ENCODE data around the gene PFKFB3. TPM values are rescaled to one million over a fixed set of nuclear protein-coding genes. Genes with fewer than 3 reads are reported as not detected.

PFKFB3 gene
- polyA plus RNA-seq, 3 donors: 12.2 to 101 (median 15.8) TPM

- intact Hi-C loops (cut with micrococcal nuclease): no loop called here
- H3K36me3 Mint-ChIP-seq: peaks cover 69 to 78% of the 10 kb centered on the region in 2 donors
- no peak for DNase-seq
- peak overlapping the region in 2 of 7 donors; percentile 69 to 75 for H3K27ac Mint-ChIP-seq
- Histone ChIP-seq H4K20me1 (ENCODE audit: insufficient read depth, low read length) (peaks cover 92% of the 10 kb centered on the region), H3K36me3 (replicated peaks in 1 of 2; ENCODE audit: control insufficient read depth in 1 of 2, insufficient read depth in 2 of 2, low read length in 2 of 2) (peaks cover 52 to 70% of the 10 kb centered on the region in 2 donors), H3K4me1 (ENCODE audit: control insufficient read depth in 1 of 2, insufficient read depth in 2 of 2, low read length in 2 of 2) (no peaks in the 10 kb centered on the region), H3K9ac (ENCODE audit: insufficient read depth, low read length, poor library complexity, severe bottlenecking) (no peak overlapping the region), H3K4me2 (replicated peaks; ENCODE audit: extremely low read depth, low read length, poor library complexity, severe bottlenecking) (no peak overlapping the region), H2AFZ (ENCODE audit: insufficient read depth, low read depth, low read length, poor library complexity, severe bottlenecking) (no peak overlapping the region), H3K27me3 (ENCODE audit: control insufficient read depth in 2 of 2, insufficient read depth in 2 of 2, low read length in 2 of 2) (no peaks in the 10 kb centered on the region), H3K27ac (ENCODE audit: low read depth in 1 of 2, low read length in 2 of 2) (no peak overlapping the region), H3K79me2 (ENCODE audit: insufficient read depth, low read length) (peaks cover 29% of the 10 kb centered on the region), H3K9me3 (replicated peaks in 1 of 2; ENCODE audit: control insufficient read depth in 1 of 2, insufficient read depth in 1 of 2, low read length in 2 of 2) (no peaks in the 10 kb centered on the region), H3K4me3 (replicated peaks in 1 of 3; ENCODE audit: low read depth in 2 of 3, low read length in 3 of 3) (no peak overlapping the region)
- TF ChIP-seq CTCF (IDR thresholded peaks at IDR 0.05): no peak
- H3K4me1 Mint-ChIP-seq: peaks cover 4% of the 10 kb centered on the region
- no peak overlapping the region for H3K4me3 Mint-ChIP-seq
- H3K27me3 Mint-ChIP-seq (ENCODE audit: low read depth in 3 of 3): peaks cover 0 to 2% (median 0%) of the 10 kb centered on the region in 3 donors
- 93% methylated on average over 3 of the region's 5 CpGs for WGBS (ENCODE audit: insufficient coverage)
- H3K9me3 Mint-ChIP-seq: no peaks in the 10 kb centered on the region
Observed at GRCh38 chr10:6213908-6214307, 11.2 kb downstream of the PFKFB3 start.

GRCh38 chr10:6214612-6215011, 11.9 kb downstream of the PFKFB3 start:
- Mint-ChIP-seq H3K27ac (no peak overlapping the region), H3K4me3 (no peak overlapping the region), H3K27me3 (ENCODE audit: low read depth in 3 of 3) (peaks cover 0 to 2% (median 0%) of the 10 kb centered on the region in 3 donors), H3K4me1 (peaks cover 3% of the 10 kb centered on the region), H3K36me3 (peaks cover 72 to 80% of the 10 kb centered on the region in 2 donors), H3K9me3 (no peaks in the 10 kb centered on the region)
- H3K9ac ChIP-seq (ENCODE audit: insufficient read depth, low read length, poor library complexity, severe bottlenecking): no peak overlapping the region
- H3K4me3 ChIP-seq (replicated peaks in 1 of 3; ENCODE audit: low read depth in 2 of 3, low read length in 3 of 3): no peak overlapping the region
- DNase-seq: no peak
- TF ChIP-seq CTCF (IDR thresholded peaks at IDR 0.05): no peak
- no peaks in the 10 kb centered on the region for H3K4me1 ChIP-seq (ENCODE audit: control insufficient read depth in 1 of 2, insufficient read depth in 2 of 2, low read length in 2 of 2)
- H2AFZ ChIP-seq (ENCODE audit: insufficient read depth, low read depth, low read length, poor library complexity, severe bottlenecking): no peak overlapping the region
- peaks cover 23% of the 10 kb centered on the region for H3K79me2 ChIP-seq (ENCODE audit: insufficient read depth, low read length)
- intact Hi-C loops (cut with micrococcal nuclease): no loop called here
- H3K27me3 ChIP-seq (ENCODE audit: control insufficient read depth in 2 of 2, insufficient read depth in 2 of 2, low read length in 2 of 2): no peaks in the 10 kb centered on the region
- 100% methylated on average over 1 of the region's 7 CpGs for WGBS (ENCODE audit: insufficient coverage)
- peaks cover 59 to 77% of the 10 kb centered on the region in 2 donors for H3K36me3 ChIP-seq (replicated peaks in 1 of 2; ENCODE audit: control insufficient read depth in 1 of 2, insufficient read depth in 2 of 2, low read length in 2 of 2)
- peaks cover 92% of the 10 kb centered on the region for H4K20me1 ChIP-seq (ENCODE audit: insufficient read depth, low read length)
- no peaks in the 10 kb centered on the region for H3K9me3 ChIP-seq (replicated peaks in 1 of 2; ENCODE audit: control insufficient read depth in 1 of 2, insufficient read depth in 1 of 2, low read length in 2 of 2)
- H3K27ac ChIP-seq (ENCODE audit: low read depth in 1 of 2, low read length in 2 of 2): no peak overlapping the region
- no peak overlapping the region for H3K4me2 ChIP-seq (replicated peaks; ENCODE audit: extremely low read depth, low read length, poor library complexity, severe bottlenecking)
